Left hindlimb (tissue), 1 donor: Measurements from ENCODE around the gene ZNFX1.
"Not testable (repeated sequence)": the region's sequence is repeated elsewhere in the genome, so short reads cannot be mapped to it uniquely, and the experiment has no call there.

Experiments
- DNase-seq: peaks from one replicate; pipeline ENCODE4 v3.0.0-alpha.2; 2018

Gene ZNFX1

GRCh38 chr20:49203746-49204145 lies 74.1 kb downstream of the ZNFX1 start:
- no peak for DNase-seq

- no peak for DNase-seq
These were observed 74.8 kb downstream of the ZNFX1 start for GRCh38 chr20:49203011-49203410.

- no peak for DNase-seq
These were observed 78.0 kb downstream of the ZNFX1 start for GRCh38 chr20:49199729-49200293.

GRCh38 chr20:49192944-49193518 lies 84.8 kb downstream of the ZNFX1 start:
- DNase-seq: not testable (repeated sequence)
